Mesodermal cell (in vitro differentiated cells): Measurements from ENCODE around the gene CDH18.
A peak's percentile ranks its signal among the peaks of the same experiment; 100 is the strongest.

Source experiments
- H3K27ac ChIP-seq: 2 replicates; pipeline ENCODE4 v1.7.0; 2013; ENCODE audit warnings: mild to moderate bottlenecking, low read depth, low read length, moderate library complexity; ENCODE audit not compliant: severe bottlenecking
- H3K36me3 ChIP-seq: 2 replicates; pipeline ENCODE4 v1.7.1; 2013; ENCODE audit warnings: mild to moderate bottlenecking, low read length, moderate library complexity; ENCODE audit not compliant: control insufficient read depth, insufficient read depth
- H3K4me1 ChIP-seq: one replicate; pipeline ENCODE4 v1.7.1; 2013; ENCODE audit warnings: mild to moderate bottlenecking, low read length; ENCODE audit not compliant: insufficient read depth, control insufficient read depth, poor library complexity, severe bottlenecking
- H3K4me3 ChIP-seq: 2 replicates; pipeline ENCODE4 v1.7.0; 2013; ENCODE audit warnings: low read length, control low read depth, mild to moderate bottlenecking; ENCODE audit not compliant: insufficient read depth, poor library complexity, severe bottlenecking; ENCODE audit errors: extremely low read depth
- H3K9me3 ChIP-seq: 2 replicates; pipeline ENCODE4 v1.7.1; 2013; ENCODE audit warnings: mild to moderate bottlenecking, low read length, moderate library complexity; ENCODE audit not compliant: control insufficient read depth
- WGBS, 2 experiments: methylation state at CpG; one replicate each; pipeline ENCODE4 v1.1.5; 2013; ENCODE audit warnings: missing lambda C conversion rate in 2 of 2; ENCODE audit not compliant: insufficient coverage in 2 of 2; 5-methylcytosine and 5-hydroxymethylcytosine counted together

The CDH18 gene

GRCh38 chr5:19930451-19930850 is 57.5 kb downstream of the CDH18 start:
- WGBS, 2 experiments, result 60% methylated on average over 2 of the region's 5 CpGs; no CpG with 5 or more reads in 1 of the 2 experiments
- Histone ChIP-seq H3K4me1 (peaks cover 9% of the 10 kb centered on the region), H3K27ac (no peak overlapping the region), H3K9me3 (no peaks in the 10 kb centered on the region), H3K36me3 (no peaks in the 10 kb centered on the region), H3K4me3 (no peak overlapping the region)

GRCh38 chr5:19928562-19929421 is 59.2 kb downstream of the CDH18 start:
- Histone ChIP-seq H3K4me3 (no peak overlapping the region), H3K4me1 (peaks cover 9% of the 10 kb centered on the region), H3K36me3 (no peaks in the 10 kb centered on the region), H3K9me3 (no peaks in the 10 kb centered on the region), H3K27ac (peak overlapping the region; percentile 44)
- 80% methylated on average over 1 of the region's 3 CpGs; no CpG with 5 or more reads in 1 of the 2 experiments for whole genome bisulfite sequencing, 2 experiments

- no peak overlapping the region for H3K4me3 ChIP-seq
- H3K4me1 ChIP-seq, result peaks cover 9% of the 10 kb centered on the region
- no peaks in the 10 kb centered on the region for H3K36me3 ChIP-seq
- WGBS, 2 experiments, result 21 to 31% methylated on average over 1 to 2 of the region's 3 CpGs
- H3K9me3 ChIP-seq, result no peaks in the 10 kb centered on the region
- peak overlapping the region; percentile 44 for H3K27ac ChIP-seq
Observed at GRCh38 chr5:19927919-19928318, 60.1 kb downstream of the CDH18 start.

DNA sequence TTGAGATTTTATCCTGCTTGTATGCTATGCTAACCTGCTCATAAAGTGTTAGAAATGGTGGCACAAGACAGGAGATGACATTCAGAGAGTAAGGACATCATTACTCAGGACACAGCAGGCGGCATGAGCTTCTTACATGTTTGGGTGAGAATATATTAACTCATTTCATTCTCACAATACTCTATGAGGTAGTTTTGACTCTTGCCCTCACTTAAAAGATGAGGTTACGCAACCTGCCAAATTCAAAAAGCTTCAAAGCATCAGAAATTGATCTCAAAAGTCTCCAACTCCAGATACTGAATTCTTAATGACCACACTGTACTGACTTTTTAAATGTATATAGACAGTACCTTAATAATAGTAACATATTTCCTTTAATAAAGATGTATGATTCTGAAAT is 60.8 kb downstream of the CDH18 start:
- Histone ChIP-seq H3K9me3 (no peaks in the 10 kb centered on the region), H3K27ac (no peak overlapping the region), H3K4me1 (peaks cover 9% of the 10 kb centered on the region), H3K4me3 (no peak overlapping the region), H3K36me3 (no peaks in the 10 kb centered on the region)
- no CpG with 5 or more reads among the region's 2 CpGs for WGBS, 2 experiments

GRCh38 chr5:19923742-19924141 is 64.3 kb downstream of the CDH18 start:
- 75% methylated on average over 1 of the region's 3 CpGs; no CpG with 5 or more reads in 1 of the 2 experiments for WGBS, 2 experiments
- no peak overlapping the region for H3K27ac ChIP-seq
- H3K4me3 ChIP-seq, result no peak overlapping the region
- no peaks in the 10 kb centered on the region for H3K36me3 ChIP-seq
- H3K9me3 ChIP-seq, result no peaks in the 10 kb centered on the region
- peaks cover 3% of the 10 kb centered on the region for H3K4me1 ChIP-seq

DNA sequence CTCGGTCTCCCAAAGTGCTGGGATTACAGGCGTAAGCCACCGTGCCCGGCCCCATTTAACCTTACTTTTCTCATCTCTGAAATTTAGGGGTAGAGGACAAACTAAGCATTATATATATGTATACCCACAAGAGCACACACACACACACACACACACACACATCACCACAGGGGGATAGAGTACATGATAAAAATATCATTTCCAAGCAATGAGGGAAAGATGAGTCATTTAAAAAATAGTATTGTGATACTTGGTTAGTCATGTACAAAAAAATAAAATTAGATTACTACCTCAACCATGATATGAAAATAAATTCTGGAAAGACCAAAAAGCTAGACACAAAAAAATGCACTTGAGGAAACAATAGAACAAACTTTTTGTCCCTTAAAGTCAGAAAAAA is 67.2 kb downstream of the CDH18 start:
- Histone ChIP-seq H3K27ac (no peak overlapping the region), H3K4me3 (no peak overlapping the region), H3K4me1 (no peaks in the 10 kb centered on the region), H3K36me3 (no peaks in the 10 kb centered on the region), H3K9me3 (no peaks in the 10 kb centered on the region)
- WGBS, 2 experiments, result 100% methylated on average over 1 of the region's 4 CpGs

- Histone ChIP-seq H3K9me3 (no peaks in the 10 kb centered on the region), H3K27ac (no peak overlapping the region), H3K36me3 (no peaks in the 10 kb centered on the region), H3K4me3 (no peak overlapping the region), H3K4me1 (no peaks in the 10 kb centered on the region)
- WGBS, 2 experiments, result 100% methylated on average over 1 of the region's 3 CpGs
Observed at GRCh38 chr5:19918780-19919179, 69.2 kb downstream of the CDH18 start.

- no peak overlapping the region for H3K4me3 ChIP-seq
- WGBS, 2 experiments, result 100% methylated on average over 2 of the region's 5 CpGs; no CpG with 5 or more reads in 1 of the 2 experiments
- no peaks in the 10 kb centered on the region for H3K4me1 ChIP-seq
- H3K27ac ChIP-seq, result no peak overlapping the region
- no peaks in the 10 kb centered on the region for H3K36me3 ChIP-seq
- H3K9me3 ChIP-seq, result no peaks in the 10 kb centered on the region
Observed at GRCh38 chr5:19917588-19918122, 70.3 kb downstream of the CDH18 start.

- Histone ChIP-seq H3K27ac (no peak overlapping the region), H3K4me3 (no peak overlapping the region), H3K36me3 (no peaks in the 10 kb centered on the region), H3K4me1 (no peaks in the 10 kb centered on the region), H3K9me3 (no peaks in the 10 kb centered on the region)
- 71% methylated on average over 2 of the region's 4 CpGs; no CpG with 5 or more reads in 1 of the 2 experiments for WGBS, 2 experiments
Observed at GRCh38 chr5:19910136-19910535, 77.9 kb downstream of the CDH18 start.

- Histone ChIP-seq H3K4me1 (no peaks in the 10 kb centered on the region), H3K27ac (no peak overlapping the region), H3K9me3 (no peaks in the 10 kb centered on the region), H3K4me3 (no peak overlapping the region), H3K36me3 (no peaks in the 10 kb centered on the region)
- WGBS, 2 experiments, result no CpG with 5 or more reads among the region's 1 CpG
Observed at GRCh38 chr5:19904766-19905165, 83.2 kb downstream of the CDH18 start.

- Histone ChIP-seq H3K36me3 (no peaks in the 10 kb centered on the region), H3K27ac (no peak overlapping the region), H3K4me3 (no peak overlapping the region), H3K4me1 (no peaks in the 10 kb centered on the region), H3K9me3 (no peaks in the 10 kb centered on the region)
- WGBS, 2 experiments, result 88 to 100% methylated on average over 3 to 4 of the region's 5 CpGs
Observed at GRCh38 chr5:19903611-19904010, 84.4 kb downstream of the CDH18 start.
